GM19463 (cell line): ENCODE measurements around the gene AKT3.

Source experiments
- ATAC-seq: cut with Tn5 transposase; IDR thresholded peaks from one replicate; pipeline ENCODE4 v1.9.1; 2021; ENCODE audit warnings: mild to moderate bottlenecking, moderate library complexity; ENCODE audit not compliant: unreplicated experiment

The AKT3 gene

GRCh38 chr1:243562473-243562872 is 287.6 kb downstream of the AKT3 start:
- ATAC-seq: no peak

- no peak for ATAC-seq
Observed at GRCh38 chr1:243561588-243562319, 288.3 kb downstream of the AKT3 start.

- ATAC-seq: no peak
Observed at GRCh38 chr1:243559575-243560162, 290.4 kb downstream of the AKT3 start.

- ATAC-seq: no peak
Observed at GRCh38 chr1:243558576-243558975, 291.5 kb downstream of the AKT3 start.

- ATAC-seq: no peak
Observed at GRCh38 chr1:243557866-243558265, 292.2 kb downstream of the AKT3 start.

- ATAC-seq: no peak
Observed at GRCh38 chr1:243554686-243555085, 295.4 kb downstream of the AKT3 start.

- no peak for ATAC-seq
Observed at GRCh38 chr1:243553090-243553489, 297.0 kb downstream of the AKT3 start.

- ATAC-seq: no peak
Observed at GRCh38 chr1:243550276-243550675, 299.8 kb downstream of the AKT3 start.

GRCh38 chr1:243549791-243550190 is 300.3 kb downstream of the AKT3 start:
- no peak for ATAC-seq

GRCh38 chr1:243549108-243549507 is 300.9 kb downstream of the AKT3 start:
- ATAC-seq: no peak

GRCh38 chr1:243548516-243548915 is 301.5 kb downstream of the AKT3 start:
- ATAC-seq: no peak

- ATAC-seq: no peak
Observed at GRCh38 chr1:243547891-243548290, 302.2 kb downstream of the AKT3 start.

GRCh38 chr1:243546457-243546856 is 303.6 kb downstream of the AKT3 start:
- ATAC-seq: no peak

- no peak for ATAC-seq
Observed at GRCh38 chr1:243543501-243543900, 306.5 kb downstream of the AKT3 start.

- no peak for ATAC-seq
Observed at GRCh38 chr1:243542739-243543415, 307.2 kb downstream of the AKT3 start.

- no peak for ATAC-seq
Observed at GRCh38 chr1:243539636-243540035, 310.4 kb downstream of the AKT3 start.

- no peak for ATAC-seq
Observed at GRCh38 chr1:243535014-243535413, 315.0 kb downstream of the AKT3 start.

GRCh38 chr1:243529512-243529911 is 320.5 kb downstream of the AKT3 start:
- no peak for ATAC-seq

GRCh38 chr1:243528459-243529121 is 321.5 kb downstream of the AKT3 start:
- ATAC-seq: no peak

GRCh38 chr1:243526180-243526579 is 323.9 kb downstream of the AKT3 start:
- no peak for ATAC-seq

GRCh38 chr1:243525085-243525487 is 325.0 kb downstream of the AKT3 start:
- no peak for ATAC-seq

GRCh38 chr1:243523766-243524165 is 326.3 kb downstream of the AKT3 start:
- ATAC-seq: no peak
